CD4-positive, CD25-positive, alpha-beta regulatory T cell (primary cell): ENCODE measurements around the gene ZC2HC1B. TPM values are rescaled to one million over a fixed set of nuclear protein-coding genes. Genes with fewer than 3 reads are reported as not detected.

Source experiments
- ATAC-seq, 2 donors: fragments of 150-1000 bp; cut with Tn5 transposase; one replicate each; pipeline ENCODE4 v1.10.0; 2021; ENCODE audit warnings: low read depth in 2 of 2, moderate number of reproducible peaks in 2 of 2, moderate library complexity in 1 of 2
- DNase-seq, 3 donors: peaks; one replicate each; pipeline versions ENCODE4 v3.0.0 to v3.0.0-alpha.2; 2012 to 2022; ENCODE audit warnings: mixed read lengths in 1 of 3
- H3K27ac ChIP-seq: one replicate; pipeline ENCODE4 v1.7.0; 2013; ENCODE audit warnings: mild to moderate bottlenecking, low read length; ENCODE audit not compliant: insufficient read depth, poor library complexity, severe bottlenecking
- H3K27me3 ChIP-seq: one replicate; pipeline ENCODE4 v1.7.0; 2013; ENCODE audit warnings: low read length; ENCODE audit not compliant: control insufficient read depth, insufficient read depth
- H3K36me3 ChIP-seq: one replicate; pipeline ENCODE4 v1.7.0; 2013; ENCODE audit warnings: mild to moderate bottlenecking, low read length, moderate library complexity; ENCODE audit not compliant: control insufficient read depth, insufficient read depth
- H3K4me1 ChIP-seq: 2 replicates; pipeline ENCODE4 v1.7.0; 2013; ENCODE audit warnings: mild to moderate bottlenecking, low read length; ENCODE audit not compliant: insufficient read depth, control insufficient read depth, poor library complexity, severe bottlenecking
- H3K4me3 ChIP-seq: one replicate; pipeline ENCODE4 v1.7.0; 2013; ENCODE audit warnings: low read depth, mild to moderate bottlenecking, low read length, moderate library complexity
- H3K9me3 ChIP-seq, 2 experiments: 1 replicate in 1 of 2; 2 replicates in 1 of 2; pipeline ENCODE4 v1.7.0; 2013; ENCODE audit warnings: low read length in 2 of 2, mild to moderate bottlenecking in 1 of 2, moderate library complexity in 1 of 2; ENCODE audit not compliant: control insufficient read depth in 2 of 2
- H3K27ac Mint-ChIP-seq, 3 donors: one replicate each; pipeline ENCODE4 v1.8.0; 2020 to 2022; ENCODE audit warnings: mild to moderate bottlenecking in 3 of 3, mixed read lengths in 3 of 3, moderate library complexity in 2 of 3
- H3K27me3 Mint-ChIP-seq: one replicate; pipeline ENCODE4 v1.8.0; 2022; ENCODE audit warnings: mild to moderate bottlenecking, mixed read lengths
- H3K36me3 Mint-ChIP-seq: one replicate; pipeline ENCODE4 v1.8.0; 2020; ENCODE audit warnings: mixed read lengths
- H3K4me1 Mint-ChIP-seq, 4 donors: one replicate each; pipeline ENCODE4 v1.8.0; 2020 to 2022; ENCODE audit warnings: mixed read lengths in 4 of 4, mild to moderate bottlenecking in 1 of 4
- H3K4me3 Mint-ChIP-seq, 4 donors: one replicate each; pipeline ENCODE4 v1.8.0; 2020 to 2022; ENCODE audit warnings: mild to moderate bottlenecking in 4 of 4, mixed read lengths in 4 of 4, moderate library complexity in 3 of 4
- H3K9me3 Mint-ChIP-seq, 7 donors: one replicate each; pipeline ENCODE4 v1.8.0; 2020 to 2022; ENCODE audit warnings: mixed read lengths in 7 of 7, mild to moderate bottlenecking in 3 of 7, moderate library complexity in 2 of 7
- polyA plus RNA-seq, 4 donors: library from polyadenylated mRNA; unstranded; fragments of 300-500 nt; fragmentation: Illumina TruSeq; gene quantifications; one replicate each; pipeline ENCODE4 v1.2.3, GENCODE V29; 2021
- total RNA-seq: library from RNA; stranded (reverse); gene quantifications from one replicate; pipeline ENCODE4 v1.2.3, GENCODE V29; 2022

Gene ZC2HC1B
- total and polyA plus RNA-seq, 5 donors from 2014 or later, result not detected

DNA sequence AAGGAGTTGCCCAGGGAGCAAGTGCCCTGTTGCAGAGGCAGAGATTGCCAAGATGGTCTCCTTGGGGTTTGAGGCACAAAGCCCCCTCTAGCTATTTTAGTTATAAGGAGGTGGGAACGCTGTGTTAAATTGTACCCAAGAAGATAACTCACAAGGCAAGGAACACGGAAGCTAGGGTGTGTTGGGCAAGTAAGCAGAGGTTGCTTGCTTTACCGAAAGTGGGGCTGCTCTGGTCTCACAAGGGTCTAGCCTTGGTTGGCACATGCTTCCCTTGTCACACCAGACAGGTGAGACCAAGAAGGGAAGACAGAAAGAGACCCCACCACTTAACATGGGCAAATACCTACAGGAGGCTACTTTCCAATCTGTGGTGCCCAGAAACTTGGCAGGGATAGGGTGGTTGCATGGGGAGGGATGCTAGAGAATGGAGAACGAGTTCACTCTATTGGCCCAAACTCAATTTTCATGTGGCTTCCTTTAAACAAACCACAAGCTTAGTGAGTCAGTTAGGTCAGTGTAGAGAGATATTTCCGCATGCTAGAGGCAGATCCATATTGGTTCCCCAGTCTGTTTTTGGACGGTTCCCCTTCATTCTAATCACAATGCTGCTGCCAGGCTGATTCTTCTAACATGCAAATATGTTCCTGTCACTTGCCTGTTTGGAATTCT lies 101.4 kb downstream of the ZC2HC1B start:
- H3K4me3 Mint-ChIP-seq, result no peak overlapping the region
- H3K27ac Mint-ChIP-seq, result no peak overlapping the region
- Histone ChIP-seq H3K27ac (no peak overlapping the region), H3K27me3 (no peaks in the 10 kb centered on the region), H3K4me1 (no peaks in the 10 kb centered on the region), H3K36me3 (no peaks in the 10 kb centered on the region), H3K4me3 (no peak overlapping the region), H3K9me3 (no peaks in the 10 kb centered on the region)
- no peaks in the 10 kb centered on the region for H3K9me3 Mint-ChIP-seq
- H3K27me3 Mint-ChIP-seq, result peaks cover 4% of the 10 kb centered on the region
- ATAC-seq (no peak), DNase-seq (no peak)
- H3K36me3 Mint-ChIP-seq, result no peaks in the 10 kb centered on the region
- peaks cover 0 to 2% (median 0%) of the 10 kb centered on the region in 4 donors for H3K4me1 Mint-ChIP-seq

DNA sequence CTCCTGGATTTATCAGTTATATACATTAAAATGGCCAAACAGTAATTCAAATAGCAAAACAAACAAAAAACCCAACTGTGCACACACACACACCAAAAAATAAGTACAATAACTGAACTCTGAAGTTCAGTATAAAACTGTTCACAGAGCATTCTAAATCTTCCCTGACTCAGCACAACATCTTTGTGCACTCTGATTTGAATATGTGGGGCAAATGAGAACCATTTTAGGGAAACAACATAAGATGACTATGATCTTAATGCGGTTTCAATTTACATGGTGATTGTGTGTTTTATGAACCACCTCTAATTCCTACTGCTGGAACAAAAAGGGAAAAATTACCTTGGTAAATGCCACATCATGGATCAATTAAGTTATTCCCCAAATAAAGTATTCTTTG lies 102.0 kb downstream of the ZC2HC1B start:
- Mint-ChIP-seq H3K36me3 (no peaks in the 10 kb centered on the region), H3K9me3 (no peaks in the 10 kb centered on the region), H3K4me1 (peaks cover 0 to 2% (median 0%) of the 10 kb centered on the region in 4 donors), H3K4me3 (no peak overlapping the region), H3K27me3 (peaks cover 10% of the 10 kb centered on the region), H3K27ac (no peak overlapping the region)
- Histone ChIP-seq H3K4me3 (no peak overlapping the region), H3K27me3 (no peaks in the 10 kb centered on the region), H3K9me3 (no peaks in the 10 kb centered on the region), H3K27ac (no peak overlapping the region), H3K4me1 (no peaks in the 10 kb centered on the region), H3K36me3 (no peaks in the 10 kb centered on the region)
- no peak for ATAC-seq
- no peak for DNase-seq

DNA sequence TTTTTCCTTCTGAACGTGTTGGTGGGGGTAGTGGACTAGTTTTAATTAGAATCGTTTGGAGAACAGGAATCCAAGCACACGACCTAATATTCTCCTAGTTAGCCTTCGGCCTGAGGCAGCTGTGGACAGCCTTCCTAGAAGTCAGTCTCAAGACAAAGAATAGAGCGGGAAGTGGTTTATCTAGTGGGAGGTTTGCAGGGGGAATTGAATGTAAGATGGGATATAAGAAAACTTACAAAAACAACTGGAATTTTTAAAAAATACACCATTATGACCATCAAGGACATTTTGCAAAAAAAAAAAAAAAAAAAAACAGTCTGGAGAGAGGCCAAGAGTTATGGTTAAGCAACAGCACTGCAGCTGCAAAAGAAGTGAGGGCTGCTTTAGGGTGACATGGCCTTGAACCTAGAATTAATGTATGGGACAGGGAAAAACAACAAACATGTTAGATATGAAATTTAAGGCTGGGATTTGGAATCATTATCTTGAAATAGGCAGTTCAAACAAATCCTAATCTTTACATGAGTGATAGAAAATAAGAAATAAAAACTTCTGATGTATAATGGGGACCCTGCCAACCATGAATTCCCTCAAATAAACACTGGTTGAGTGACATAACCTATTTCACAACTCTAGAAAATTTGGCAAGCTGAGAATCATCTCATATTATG lies 103.6 kb downstream of the ZC2HC1B start:
- no peak overlapping the region for H3K4me3 Mint-ChIP-seq

DNA sequence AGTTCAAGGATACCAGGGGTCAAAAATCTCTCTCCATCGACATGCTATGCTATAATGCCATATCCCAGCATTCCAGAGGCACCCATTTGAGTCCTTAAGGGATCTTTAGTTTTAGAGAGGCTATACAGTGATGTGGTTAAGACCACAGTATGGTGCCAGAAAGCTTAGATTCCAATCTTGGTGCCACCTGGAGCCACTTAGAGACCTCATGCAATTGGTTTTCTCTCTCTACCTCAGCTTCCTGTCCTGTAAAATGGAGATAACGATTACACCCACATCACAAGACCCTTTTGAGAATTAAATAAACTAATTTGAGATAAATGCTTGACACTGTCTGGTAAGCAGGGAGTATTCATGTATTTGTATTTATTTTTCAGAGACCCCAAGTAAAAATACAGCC lies 104.8 kb downstream of the ZC2HC1B start:
- Mint-ChIP-seq H3K4me3 (no peak overlapping the region), H3K27ac (no peak overlapping the region), H3K27me3 (peaks cover 13% of the 10 kb centered on the region), H3K9me3 (no peaks in the 10 kb centered on the region), H3K4me1 (peaks cover 0 to 2% (median 0%) of the 10 kb centered on the region in 4 donors), H3K36me3 (no peaks in the 10 kb centered on the region)
- H3K36me3 ChIP-seq, result no peaks in the 10 kb centered on the region
- H3K4me3 ChIP-seq, result no peak overlapping the region
- no peaks in the 10 kb centered on the region for H3K27me3 ChIP-seq
- ATAC-seq (no peak), DNase-seq (no peak)
- H3K4me1 ChIP-seq, result no peaks in the 10 kb centered on the region
- no peak overlapping the region for H3K27ac ChIP-seq
- H3K9me3 ChIP-seq, result no peaks in the 10 kb centered on the region

More for the DNA sequence above, 103.6 kb downstream of the ZC2HC1B start:
- H3K27ac Mint-ChIP-seq, result no peak overlapping the region
- no peak overlapping the region for H3K27ac ChIP-seq
- no peaks in the 10 kb centered on the region for H3K27me3 ChIP-seq
- no peaks in the 10 kb centered on the region for H3K9me3 ChIP-seq
- peaks cover 14% of the 10 kb centered on the region for H3K27me3 Mint-ChIP-seq
- H3K4me1 ChIP-seq, result no peaks in the 10 kb centered on the region
- no peaks in the 10 kb centered on the region for H3K36me3 ChIP-seq
- H3K4me1 Mint-ChIP-seq, result peaks cover 0 to 2% (median 0%) of the 10 kb centered on the region in 4 donors
- H3K36me3 Mint-ChIP-seq, result no peaks in the 10 kb centered on the region
- no peaks in the 10 kb centered on the region for H3K9me3 Mint-ChIP-seq
- no peak for ATAC-seq
- DNase-seq, result no peak
- no peak overlapping the region for H3K4me3 ChIP-seq

DNA sequence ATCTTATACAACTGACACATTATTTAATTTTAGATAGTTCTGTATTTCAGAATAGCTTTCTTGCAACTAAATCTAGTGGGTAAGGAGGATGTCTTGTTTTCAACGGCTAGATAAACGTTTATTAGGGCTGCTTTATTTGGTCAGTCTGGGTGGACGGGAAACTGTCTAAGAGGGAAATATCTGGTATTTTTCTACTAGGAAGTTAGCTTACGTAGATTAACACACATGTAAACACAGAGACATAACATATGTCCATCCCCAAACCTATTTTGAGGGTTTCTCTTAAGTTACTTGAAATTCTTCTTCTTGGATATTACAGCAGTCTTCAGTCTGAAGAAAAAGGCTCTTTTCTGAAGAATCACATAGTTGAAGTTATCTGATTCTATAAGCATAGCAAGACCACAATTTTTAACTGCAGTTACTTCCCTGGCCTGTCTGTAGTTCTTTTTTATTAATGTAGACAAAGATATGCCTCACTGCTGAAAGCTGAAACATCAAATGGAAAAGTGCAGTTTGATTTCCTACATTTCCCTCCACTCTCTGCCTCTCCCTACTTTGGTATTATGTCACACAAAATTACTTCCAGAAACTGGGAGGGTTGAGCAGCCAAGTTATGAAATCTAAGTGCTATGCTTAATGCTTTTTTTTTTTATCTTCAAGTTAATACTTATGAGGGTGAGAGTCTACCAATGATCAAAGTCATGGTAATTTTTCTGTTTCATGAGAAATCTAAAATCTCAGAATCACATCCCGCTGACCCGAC lies 106.4 kb downstream of the ZC2HC1B start:
- DNase-seq (no peak), ATAC-seq (no peak)
- H3K9me3 ChIP-seq, result no peaks in the 10 kb centered on the region
- Mint-ChIP-seq H3K36me3 (no peaks in the 10 kb centered on the region), H3K27me3 (peaks cover 15% of the 10 kb centered on the region), H3K4me1 (peaks cover 0 to 2% (median 0%) of the 10 kb centered on the region in 4 donors), H3K9me3 (no peaks in the 10 kb centered on the region), H3K4me3 (no peak overlapping the region), H3K27ac (no peak overlapping the region)
- no peak overlapping the region for H3K27ac ChIP-seq
- no peaks in the 10 kb centered on the region for H3K36me3 ChIP-seq
- H3K4me3 ChIP-seq, result no peak overlapping the region
- no peaks in the 10 kb centered on the region for H3K27me3 ChIP-seq
- no peaks in the 10 kb centered on the region for H3K4me1 ChIP-seq

DNA sequence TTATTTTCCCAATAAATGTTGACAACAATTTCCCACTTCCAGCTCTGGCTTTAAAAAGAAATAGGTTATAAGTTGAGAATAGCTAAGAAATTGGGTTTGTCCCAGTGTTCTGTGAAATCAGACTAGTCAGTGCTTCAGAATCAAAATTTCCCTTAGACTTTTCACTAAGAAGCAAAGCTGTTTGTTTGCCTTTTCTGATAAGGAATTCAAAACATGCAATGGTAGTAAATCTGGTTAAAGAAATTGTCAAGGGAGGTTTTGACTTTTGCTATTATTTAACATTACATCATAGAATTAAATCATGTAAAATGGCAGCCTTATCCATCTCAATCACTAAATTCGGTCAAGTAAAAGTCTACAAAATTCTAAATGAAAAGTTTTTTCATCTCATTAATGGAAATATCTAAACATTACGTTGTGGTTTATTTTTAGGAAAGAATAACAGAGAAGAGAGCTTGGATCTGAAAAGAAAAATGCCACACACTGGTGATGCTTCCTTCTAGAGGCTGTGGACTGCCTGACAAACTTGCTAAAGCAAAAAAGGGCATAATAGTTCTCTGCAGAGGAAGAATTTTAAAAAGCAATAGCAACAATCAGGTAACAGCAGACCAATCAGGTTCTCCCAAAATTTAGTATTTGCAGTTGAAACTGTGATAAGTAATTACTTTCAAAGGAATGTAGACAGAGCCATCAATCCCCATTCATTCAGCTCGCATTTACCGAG lies 107.4 kb downstream of the ZC2HC1B start:
- no peaks in the 10 kb centered on the region for H3K27me3 ChIP-seq
- no peaks in the 10 kb centered on the region for H3K9me3 ChIP-seq
- no peak overlapping the region for H3K4me3 ChIP-seq
- ATAC-seq (no peak), DNase-seq (no peak)
- Mint-ChIP-seq H3K4me3 (no peak overlapping the region), H3K27me3 (peaks cover 15% of the 10 kb centered on the region), H3K36me3 (no peaks in the 10 kb centered on the region), H3K9me3 (no peaks in the 10 kb centered on the region), H3K4me1 (peaks cover 0 to 1% (median under 1%) of the 10 kb centered on the region in 4 donors), H3K27ac (no peak overlapping the region)
- H3K36me3 ChIP-seq, result no peaks in the 10 kb centered on the region
- no peaks in the 10 kb centered on the region for H3K4me1 ChIP-seq
- H3K27ac ChIP-seq, result no peak overlapping the region

DNA sequence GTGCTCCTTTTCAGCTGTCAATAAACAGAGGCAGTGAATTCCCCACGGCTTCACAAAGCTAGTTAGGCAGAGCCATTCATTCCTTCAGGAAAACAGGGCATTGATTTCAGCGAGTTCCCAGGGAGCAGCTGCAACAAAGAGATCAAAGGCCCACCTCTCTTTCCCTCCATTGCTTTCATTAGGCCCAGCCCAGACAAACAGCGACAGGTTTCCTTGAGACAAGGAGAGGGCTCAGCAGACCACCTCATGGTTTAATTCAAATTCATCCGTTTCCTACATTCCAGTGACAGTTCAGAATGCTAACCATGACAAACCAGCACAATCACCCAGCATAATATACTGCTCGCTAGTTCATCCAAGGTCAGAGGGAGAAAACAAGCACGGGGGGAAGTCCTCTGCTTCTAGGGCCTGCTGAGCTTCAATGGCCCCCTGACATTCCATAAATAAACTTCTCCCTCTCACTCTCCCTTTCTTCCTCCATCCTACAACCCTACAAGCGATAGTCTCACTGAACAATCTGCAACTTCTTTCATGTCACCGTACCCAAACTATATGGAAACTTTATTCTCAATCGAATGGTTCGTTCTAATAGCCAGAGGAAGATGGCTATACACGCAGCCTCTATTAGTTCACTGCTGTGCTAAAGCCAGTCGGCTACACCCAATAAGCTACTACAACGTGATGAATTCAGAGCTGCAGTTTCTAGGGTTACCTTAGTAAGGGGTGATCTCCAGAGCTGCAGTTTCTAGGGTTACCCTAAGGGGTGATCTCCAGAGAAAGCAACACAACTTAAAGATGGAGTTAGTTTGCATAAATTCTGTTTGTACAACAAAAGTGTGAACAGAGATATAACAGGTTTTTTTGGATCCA lies 109.1 kb downstream of the ZC2HC1B start:
- DNase-seq (no peak), ATAC-seq (no peak)
- no peaks in the 10 kb centered on the region for H3K9me3 Mint-ChIP-seq
- H3K9me3 ChIP-seq, result no peaks in the 10 kb centered on the region
- H3K27me3 Mint-ChIP-seq, result peaks cover 15% of the 10 kb centered on the region
- H3K4me1 Mint-ChIP-seq, result peaks cover 0 to 7% (median 4%) of the 10 kb centered on the region in 4 donors
- H3K36me3 Mint-ChIP-seq, result no peaks in the 10 kb centered on the region
- H3K36me3 ChIP-seq, result no peaks in the 10 kb centered on the region
- H3K27ac ChIP-seq, result no peak overlapping the region
- no peaks in the 10 kb centered on the region for H3K27me3 ChIP-seq
- no peaks in the 10 kb centered on the region for H3K4me1 ChIP-seq
- no peak overlapping the region for H3K4me3 Mint-ChIP-seq
- peak overlapping the region in 1 of 3 donors; percentile 33 for H3K27ac Mint-ChIP-seq
- H3K4me3 ChIP-seq, result no peak overlapping the region
